SK-N-DZ (cell line): ENCODE data around the gene MAPRE3.

ENCODE experiments used
- DNase-seq: peaks from one replicate; pipeline ENCODE4 v3.0.0-alpha.2; 2015; ENCODE audit warnings: low spot score

The MAPRE3 gene

DNA sequence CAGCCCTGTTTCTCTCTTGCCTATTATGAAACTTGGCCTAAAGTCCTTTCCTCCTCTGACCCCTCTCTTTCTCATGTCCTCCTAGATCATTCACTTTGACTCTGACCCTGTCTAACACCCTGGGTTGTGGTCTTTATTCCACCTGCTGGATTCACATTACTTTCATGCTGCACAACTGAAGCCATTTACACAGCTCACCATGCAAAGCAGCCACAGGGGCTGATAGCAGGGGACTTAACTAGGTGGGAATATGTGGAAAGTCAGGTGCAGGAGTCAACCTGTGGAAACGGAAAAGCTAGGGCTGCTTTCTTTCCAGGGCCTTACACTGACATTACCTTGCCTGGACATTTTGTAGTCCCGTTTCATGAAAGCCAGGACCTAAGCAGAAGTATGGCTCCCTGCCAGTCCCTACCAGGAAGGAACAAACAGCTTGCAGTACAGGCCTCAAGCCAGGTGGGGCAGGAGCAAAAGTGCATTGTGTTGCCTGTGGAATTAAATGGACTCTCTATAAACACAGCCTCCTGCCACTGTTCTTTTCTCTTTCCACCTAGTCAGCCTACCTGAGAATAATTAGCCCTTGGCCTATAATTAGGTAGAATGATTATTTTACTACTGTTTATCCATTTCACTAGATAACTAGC is 11.8 kb downstream of the MAPRE3 start:
- no peak for DNase-seq

DNA sequence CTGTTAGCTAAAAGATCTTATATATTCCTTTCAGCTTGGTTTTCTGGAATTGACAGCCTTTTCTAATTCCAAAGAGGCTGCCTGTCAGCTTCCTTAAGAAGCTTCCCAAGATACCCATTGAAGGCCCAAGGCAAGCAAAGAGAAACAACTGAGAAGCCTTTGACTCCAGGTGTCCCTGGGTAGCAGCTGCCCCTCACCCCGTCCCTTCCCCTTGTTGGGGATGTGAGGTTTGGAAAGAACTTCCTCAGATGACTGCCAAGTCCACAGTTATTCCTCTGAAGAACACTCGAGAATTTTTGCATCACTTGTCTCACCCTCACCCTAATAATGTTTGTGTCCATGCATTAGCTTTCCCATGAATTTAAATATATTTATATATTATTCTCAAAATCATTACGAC is 13.3 kb downstream of the MAPRE3 start:
- DNase-seq, result no peak

DNA sequence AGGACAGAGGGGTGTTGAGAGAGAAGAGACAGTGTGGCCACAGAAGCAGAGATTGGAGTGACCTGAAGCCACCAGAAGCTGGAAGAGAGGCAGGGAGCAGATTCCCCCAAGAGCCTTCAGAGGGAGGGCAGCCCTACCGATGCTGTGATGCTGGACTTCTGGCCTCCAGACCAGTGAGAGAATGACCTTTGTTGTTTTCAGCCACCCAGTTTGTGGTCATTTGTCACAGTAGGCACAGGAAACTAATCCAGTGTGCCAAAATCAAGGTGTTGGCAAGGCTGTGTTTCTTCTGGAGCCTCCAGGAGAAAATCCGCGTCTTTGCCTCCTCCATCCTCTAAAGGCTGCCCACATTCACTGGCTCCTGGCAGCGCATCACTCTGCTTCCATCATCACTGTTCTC is 15.4 kb downstream of the MAPRE3 start:
- no peak for DNase-seq

DNA sequence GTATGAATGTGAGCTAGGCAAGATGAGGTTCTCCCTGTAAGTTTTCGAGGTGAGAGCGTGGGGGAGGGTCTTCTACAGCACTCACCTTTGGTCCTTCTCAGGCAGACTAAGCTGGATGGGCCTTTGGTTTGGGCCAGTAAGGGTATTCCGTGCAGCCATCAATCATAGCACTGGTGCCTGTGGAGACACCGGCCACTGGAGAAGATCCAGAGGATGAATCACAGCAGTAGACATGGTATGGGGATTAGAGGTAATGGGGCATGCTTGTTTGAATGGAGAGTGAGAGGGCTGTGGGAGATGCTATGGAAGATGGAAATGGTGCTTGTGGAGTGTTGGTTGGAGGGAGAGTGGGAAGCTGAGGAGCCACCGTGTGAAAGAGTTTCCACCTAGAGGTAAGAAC is 16.1 kb downstream of the MAPRE3 start:
- DNase-seq, result no peak

DNA sequence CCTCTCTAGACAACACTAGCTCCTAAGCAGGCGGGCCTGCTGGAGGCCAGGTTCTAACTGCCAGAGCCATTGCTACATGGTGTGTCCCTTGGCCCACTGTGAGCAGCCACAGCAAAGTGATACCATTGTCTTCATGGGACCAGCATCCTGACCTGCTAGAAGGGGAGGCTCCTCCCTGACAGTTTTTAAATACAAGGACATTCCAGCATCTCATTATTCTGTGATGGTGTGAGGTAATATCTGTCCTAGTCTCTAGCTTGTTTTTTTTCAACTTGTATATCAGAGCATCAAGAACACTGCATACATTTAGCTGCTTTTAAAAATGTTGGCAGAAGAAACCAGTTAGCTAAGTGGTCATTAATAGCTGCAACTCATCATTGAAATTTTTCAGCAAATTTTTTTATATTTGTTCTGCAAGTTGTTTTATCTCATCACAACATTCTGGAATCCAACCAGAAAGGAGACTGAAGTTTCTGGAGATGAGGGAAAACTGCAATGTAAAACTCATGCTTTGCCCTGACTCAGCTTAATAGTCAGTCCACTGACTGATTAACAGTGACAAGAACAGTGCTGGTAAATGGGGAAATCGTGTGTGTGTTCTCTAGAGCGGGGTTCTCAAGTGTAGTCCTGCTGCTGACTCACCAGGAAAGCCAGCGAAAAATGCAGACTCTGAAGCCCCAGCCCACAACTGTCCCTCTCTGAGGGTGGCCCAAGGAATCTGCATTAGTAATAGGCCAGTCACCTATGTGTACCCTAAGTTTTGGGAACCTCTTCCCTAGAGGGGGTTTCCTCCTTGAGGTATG is 17.8 kb downstream of the MAPRE3 start:
- no peak for DNase-seq

DNA sequence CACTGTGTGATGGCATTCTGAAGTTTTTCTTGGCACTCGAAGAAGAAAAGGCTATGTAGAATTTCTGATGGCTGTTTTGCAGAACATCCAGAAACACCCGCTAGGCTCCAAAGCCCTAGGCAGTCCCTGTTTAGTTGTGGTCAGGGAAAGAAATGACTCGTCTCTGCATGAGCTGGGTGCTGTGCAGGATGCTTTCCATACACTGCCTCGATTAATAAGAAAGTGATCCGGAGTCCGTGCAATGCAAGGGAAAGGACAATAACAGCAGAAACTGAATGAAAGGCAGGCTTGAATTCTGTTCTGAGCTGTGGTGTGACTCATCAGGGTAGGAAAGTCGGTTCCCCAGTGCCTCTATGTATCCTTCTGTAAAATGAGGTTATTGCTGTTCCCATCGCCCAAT is 18.7 kb downstream of the MAPRE3 start:
- DNase-seq, result no peak

DNA sequence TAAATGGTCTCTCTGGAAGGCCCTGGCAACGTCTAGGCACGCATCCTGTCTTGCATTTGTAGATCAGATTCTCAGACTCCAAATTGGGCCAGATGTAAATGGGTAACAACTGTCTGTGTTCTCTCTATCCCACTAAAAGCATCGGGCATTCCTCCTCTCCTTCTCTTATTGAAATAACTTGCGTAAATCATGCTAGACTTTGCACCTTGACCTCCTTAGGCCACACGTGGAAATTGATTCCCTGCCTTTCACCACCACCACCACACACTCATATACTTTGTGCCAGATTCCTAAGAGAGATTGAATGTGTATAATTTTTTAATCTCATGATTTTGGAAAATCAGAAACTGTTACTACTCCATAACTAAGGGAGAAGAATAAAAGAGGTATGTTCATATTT is 21.3 kb downstream of the MAPRE3 start:
- no peak for DNase-seq

DNA sequence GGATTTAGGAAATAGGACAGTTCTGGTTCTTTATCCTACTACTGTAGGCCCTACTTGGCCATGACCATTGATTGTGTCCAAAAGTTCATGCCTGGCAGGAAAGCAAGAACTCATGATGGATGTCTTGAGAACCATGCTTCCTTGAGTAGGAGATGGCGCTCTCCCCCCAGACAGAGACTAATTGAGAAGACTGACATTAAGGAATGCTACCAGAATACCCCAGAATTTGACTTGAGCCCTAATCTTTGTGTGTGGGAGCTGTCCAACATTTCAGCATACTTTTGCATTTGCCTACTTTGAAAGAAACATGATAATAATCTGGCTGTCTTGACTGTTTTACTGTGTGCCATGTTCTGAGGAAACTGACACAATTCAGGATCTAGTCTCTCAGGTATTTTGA is 23.3 kb downstream of the MAPRE3 start:
- no peak for DNase-seq

DNA sequence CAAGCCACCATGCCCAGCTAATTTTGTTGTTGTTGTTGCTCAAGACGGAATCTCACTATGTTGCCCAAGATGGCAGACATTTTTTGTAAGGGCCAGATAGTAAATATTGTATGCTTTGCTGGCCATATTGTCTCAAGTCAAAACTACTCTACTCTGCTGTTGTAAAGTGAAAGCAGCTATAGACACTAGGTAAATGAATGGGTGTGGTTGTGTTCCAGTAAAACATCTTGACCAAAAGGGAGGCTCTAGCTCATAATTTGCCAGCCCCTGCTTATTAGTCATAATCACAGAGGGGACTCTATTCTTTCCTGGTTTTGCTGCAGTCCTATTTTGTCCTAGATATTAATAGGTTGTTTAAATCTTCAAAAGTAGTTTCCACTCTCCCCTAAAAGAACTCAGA is 24.5 kb downstream of the MAPRE3 start:
- no peak for DNase-seq

DNA sequence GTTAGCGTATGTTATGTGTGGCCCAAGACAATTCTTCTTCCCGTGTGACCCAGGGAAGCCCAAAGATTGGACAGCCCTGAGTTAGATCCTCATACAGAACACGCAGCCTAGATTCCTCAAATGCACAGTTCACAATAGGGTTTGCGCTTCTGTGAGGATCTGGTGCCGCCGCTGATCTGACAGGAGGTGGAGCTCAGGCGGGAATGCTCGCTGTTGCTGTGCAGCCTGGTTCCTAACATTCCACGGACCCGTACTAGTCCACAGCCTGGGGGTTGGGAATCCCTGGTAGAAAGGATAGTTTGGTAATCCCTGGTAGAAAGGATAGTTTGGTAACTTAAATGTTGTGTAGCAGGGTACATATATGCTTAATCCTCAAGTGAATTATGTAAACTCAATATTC is 27.0 kb downstream of the MAPRE3 start:
- DNase-seq, result no peak

DNA sequence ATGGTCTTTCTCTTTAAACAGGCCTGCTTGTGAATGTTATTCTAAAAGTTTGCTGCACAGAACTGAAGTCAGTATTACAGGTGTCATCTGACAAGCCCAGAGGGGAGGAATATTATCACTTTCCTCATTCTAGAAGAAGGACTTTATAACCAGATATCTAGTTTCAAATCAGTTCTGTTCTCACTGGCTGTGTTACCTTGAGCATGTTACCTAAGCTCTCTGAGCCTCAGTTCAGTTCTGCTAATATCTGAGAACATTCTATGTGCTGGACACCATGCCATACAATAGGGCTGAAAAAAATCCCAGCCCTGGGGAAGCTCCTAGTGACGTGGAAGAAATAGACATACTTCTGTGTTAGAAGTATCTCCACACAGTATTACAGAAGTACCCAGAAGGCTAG is 27.9 kb downstream of the MAPRE3 start:
- DNase-seq, result no peak

DNA sequence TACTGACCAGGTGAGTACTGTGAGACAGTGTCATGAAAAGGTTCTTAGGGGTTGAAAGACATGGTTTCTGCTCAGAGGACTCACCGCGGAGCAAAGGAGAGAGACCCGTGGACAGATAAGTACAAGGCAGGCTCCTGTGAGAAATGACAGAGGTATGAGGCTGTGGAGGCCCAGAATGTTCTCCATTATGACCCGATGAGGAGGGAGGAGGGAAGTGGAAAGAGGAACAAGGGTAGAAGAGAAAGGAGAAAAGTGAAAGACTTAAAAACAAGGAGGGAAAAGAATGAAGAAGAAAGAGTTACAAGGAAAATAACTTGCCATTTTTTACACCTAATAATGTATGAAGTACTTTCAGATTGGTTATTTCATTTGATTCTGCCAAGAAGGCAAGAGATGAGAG is 29.8 kb downstream of the MAPRE3 start:
- no peak for DNase-seq

DNA sequence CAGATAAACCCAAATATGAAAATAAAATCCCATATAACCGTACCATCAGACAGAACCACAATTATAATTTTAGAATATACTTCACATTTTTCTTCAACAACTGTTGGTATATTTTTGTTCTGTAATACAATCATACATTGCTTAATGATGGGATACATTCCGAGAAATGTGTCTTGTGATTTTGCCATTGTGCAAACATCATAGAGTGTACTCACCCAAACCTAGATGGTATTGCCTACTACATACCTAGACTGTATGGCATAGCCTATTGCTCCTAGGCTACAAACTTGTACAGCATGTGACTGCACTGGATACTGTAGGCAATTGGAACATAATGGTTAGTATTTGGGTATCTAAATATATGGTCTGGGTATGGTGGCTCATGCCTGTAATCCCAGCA is 30.6 kb downstream of the MAPRE3 start:
- no peak for DNase-seq

DNA sequence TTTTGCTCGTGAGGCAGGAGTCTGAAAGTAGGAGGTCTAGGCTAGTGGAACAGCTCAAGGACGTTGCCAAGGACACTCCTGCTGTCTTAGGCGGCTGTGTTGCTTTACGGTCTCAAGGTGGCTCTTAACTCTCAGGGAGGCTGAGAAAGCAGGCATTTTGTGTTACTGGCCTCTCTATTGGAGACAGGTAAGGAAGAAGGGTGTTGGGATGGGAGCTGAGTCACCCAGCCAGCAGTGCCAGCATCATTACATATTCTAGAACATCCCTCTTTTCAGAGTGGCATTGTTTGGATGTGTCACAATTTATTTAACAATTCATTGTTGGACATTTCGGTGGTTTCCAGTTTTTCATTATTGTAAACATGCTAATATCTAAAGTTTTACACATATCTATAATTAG is 31.5 kb downstream of the MAPRE3 start:
- DNase-seq, result no peak

DNA sequence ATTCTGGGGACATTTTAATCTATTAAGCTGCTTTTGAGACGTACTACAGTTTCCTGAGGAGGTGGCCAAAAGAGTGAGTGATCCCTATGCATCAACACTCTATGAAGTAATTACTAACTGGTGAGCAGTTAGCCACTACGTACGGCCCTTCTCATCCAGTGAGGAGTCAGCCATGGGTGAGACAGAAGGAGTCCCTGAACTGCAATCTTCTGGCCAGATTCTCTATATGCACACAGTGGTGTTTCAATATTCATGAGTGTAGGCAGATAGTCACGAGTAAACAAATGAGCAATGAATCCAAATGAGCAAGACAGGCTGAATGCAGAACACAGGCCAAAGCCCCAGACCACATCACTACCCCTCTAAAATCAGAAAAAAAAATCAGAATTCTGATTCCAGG is 32.6 kb downstream of the MAPRE3 start:
- DNase-seq, result no peak

DNA sequence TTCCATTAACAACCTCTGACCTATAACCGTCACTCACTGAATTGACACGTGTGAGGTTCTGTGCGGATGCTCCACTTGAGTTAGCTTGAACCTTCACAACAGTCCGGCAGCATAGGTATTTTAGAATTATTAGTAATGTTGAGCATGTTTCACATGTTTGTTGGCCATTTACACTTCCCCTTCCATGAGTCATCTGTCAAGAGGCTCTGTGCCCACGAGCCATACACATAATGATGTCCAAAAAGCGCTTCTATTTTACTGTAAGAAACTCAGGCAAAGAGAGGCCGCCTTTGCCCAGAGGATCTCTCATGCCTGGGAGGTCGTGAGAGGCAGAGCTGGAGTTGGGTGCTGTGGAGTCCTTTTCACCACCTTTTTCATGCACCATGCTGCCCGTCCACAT is 33.4 kb downstream of the MAPRE3 start:
- DNase-seq, result no peak

DNA sequence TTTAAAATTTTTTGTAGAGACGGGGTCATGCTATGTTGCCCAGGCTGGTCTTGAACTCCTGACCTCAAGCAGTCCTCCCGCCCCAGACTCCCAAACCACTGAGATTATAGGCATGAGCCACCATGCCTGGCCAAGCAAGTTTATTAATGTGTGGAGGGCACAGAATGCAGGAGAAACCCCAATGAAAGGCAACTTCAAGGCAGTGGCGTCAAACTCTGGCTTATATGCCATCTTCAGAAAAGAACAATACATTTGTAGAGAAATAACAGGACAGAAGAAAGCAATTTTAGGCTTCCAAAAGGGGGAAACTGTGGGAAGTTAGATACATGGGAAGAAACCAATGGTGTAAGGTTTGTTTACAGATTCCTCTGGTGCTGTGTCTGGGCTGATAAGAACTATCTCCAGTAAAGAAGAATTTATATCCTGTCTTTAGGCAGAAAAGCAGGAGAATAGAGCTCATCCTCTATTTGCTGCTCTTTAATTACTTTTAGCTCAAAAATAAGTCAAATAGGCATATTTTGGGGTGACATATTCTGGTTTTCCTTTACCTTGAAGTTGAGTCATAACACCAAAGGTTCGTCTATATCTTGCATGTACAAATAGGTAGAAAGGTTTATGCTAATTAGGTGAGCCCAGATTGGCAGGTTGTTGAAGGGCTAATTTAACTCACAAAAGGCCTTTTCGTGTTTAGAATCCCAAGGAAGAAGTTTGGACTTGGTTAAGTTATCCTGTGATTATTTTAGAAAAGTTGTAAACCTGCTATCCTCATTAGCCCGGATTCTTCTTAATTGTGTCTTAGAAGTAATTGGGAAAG is 36.4 kb downstream of the MAPRE3 start:
- no peak for DNase-seq

DNA sequence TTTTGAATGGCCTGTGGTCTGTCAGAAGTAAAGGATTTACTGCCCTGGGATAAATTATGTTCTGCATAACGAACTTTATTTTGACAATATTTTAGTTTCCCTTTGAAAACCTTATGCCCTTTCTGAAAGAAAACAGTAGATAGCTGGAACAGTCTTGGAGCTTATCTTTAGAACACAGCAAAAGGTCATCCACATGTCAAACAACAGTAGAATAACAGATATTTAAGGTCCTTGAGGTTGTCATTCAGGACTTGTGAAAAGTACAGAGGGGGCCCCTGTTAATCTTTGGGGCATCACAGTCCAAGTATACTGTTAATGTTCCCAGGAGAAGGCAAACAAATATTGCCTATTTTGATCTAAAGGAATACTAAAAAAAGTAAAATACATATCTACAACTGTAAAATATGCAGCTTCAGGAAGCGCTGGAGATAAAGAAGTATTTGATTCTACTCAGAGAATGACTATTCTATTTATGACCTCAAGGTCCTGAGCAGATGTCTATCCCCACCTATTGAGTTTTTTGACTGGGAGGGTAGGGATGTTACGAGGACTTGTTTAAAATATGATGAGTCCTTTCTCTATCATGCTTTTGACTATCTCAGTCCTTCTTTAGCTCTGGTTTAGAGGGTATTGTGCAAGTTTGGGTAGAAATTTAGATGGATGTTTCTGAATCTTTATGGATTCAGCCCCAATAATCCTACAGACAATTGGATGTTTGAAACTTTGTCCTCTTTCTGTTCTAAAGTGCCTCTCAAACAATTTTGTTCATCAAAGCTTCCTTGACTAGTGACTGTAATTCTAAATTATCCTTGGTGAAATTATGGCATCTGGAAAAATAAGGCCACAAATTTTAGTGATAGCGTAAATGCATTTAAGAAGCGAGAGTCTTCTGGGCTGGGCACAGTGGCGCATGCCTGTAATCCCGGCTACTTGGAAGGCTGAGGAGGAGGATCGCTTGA is 37.3 kb downstream of the MAPRE3 start:
- no peak for DNase-seq

DNA sequence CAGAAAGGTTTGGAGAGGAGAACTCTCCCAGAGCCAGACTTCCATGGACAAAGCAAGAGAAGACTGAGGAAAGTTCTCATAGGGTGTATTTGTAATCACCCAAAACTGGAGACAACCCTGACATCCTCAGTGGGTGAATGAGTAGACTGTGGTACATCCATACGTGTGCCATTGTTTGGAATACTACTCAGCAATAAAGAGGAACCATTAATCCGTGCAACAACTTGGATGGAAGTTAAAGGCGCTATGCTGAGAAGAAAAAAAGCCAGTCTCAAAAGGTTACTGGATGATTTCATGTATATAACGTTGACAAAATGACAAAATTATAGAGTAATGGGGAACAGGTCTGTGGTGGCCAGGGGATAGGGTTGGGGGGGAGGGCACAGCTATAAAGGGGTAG is 38.2 kb downstream of the MAPRE3 start:
- no peak for DNase-seq

DNA sequence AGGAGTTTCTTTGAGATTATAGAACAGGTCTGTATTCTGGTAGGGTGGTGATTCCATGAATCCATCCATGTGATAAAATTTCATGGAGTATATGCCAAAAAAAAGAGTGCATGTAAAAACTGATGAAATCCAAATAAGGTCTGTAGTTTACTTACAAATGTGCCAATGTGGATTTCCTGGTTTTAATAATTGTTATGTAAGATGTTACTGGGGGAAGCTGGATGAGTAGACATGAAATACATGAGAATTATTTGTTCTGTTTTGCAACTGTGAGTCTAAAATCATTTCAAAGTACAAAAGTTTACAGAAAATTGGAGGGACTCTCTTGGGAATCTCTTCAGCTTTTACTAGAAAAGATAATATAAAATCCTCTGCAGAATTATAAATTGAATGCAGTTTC is 38.6 kb downstream of the MAPRE3 start:
- no peak for DNase-seq

DNA sequence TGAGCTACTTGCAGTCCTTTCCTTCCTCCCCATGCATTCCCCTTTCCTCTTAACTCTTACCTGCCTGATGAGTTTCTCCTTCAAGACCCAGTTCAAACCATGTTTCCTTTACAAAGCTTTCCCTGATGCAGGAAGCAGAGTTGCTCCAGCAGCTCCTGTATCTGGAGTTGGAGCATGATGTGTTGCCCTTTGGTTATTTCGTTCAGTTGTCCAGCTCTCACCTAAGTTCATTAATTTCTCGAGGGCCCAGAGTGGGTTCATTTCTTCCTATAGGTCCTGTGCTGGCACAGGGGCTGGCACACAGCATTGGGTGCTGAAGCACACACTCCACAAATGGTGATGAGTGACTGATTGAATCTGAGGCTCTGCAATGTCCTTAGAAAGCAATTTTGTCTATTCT is 39.3 kb downstream of the MAPRE3 start:
- no peak for DNase-seq

DNA sequence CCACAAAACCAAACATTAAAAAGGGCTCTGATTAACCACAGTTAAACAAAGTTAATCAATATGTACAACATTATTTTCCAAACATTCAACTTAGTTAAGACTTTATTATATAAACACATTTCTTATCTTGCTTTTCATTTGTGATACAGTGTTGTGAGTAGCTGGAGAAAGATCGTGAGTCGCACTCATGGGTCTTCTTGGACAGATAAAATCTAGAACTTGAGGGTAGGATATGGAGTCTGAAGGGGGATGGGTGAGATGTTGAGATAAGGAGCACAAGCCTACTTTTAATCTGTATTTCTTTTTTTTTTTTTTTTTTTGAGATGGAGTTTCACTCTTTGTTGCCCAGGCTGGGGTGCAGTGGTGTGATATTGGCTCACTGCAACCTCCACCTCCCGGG is 39.7 kb downstream of the MAPRE3 start:
- no peak for DNase-seq
